Sigmoid colon (tissue), 7 donors: ENCODE data around the gene FGFR2. TPM values are rescaled to one million over a fixed set of nuclear protein-coding genes. Genes with fewer than 3 reads are reported as not detected.

Source experiments
- DNase-seq: peaks from one replicate; pipeline ENCODE4 v3.0.0-alpha.2; 2019
- H3K27ac ChIP-seq, 4 donors: fragments of 200-600 bp; sonication (generic); one replicate each; pipeline ENCODE4 v1.5.1; 2016 to 2019; ENCODE audit warnings: mild to moderate bottlenecking in 1 of 4
- H3K27me3 ChIP-seq, 3 donors: fragments of 200-600 bp; sonication (generic); one replicate each; pipeline ENCODE4 v1.5.1; 2019; ENCODE audit warnings: mild to moderate bottlenecking in 1 of 3
- H3K36me3 ChIP-seq, 4 donors: fragments of 200-600 bp; sonication (generic); one replicate each; pipeline ENCODE4 v1.5.1; 2016 to 2019
- H3K4me1 ChIP-seq, 4 donors: fragments of 200-600 bp; sonication (generic); one replicate each; pipeline ENCODE4 v1.5.1; 2017 to 2019
- H3K4me3 ChIP-seq, 4 donors: fragments of 200-600 bp; sonication (generic); one replicate each; pipeline ENCODE4 v1.5.1; 2017 to 2019; ENCODE audit warnings: mild to moderate bottlenecking in 2 of 4, moderate library complexity in 1 of 4
- H3K9me3 ChIP-seq, 4 donors: fragments of 200-600 bp in 3 of 4; sonication (generic) in 3 of 4; one replicate each; pipeline versions ENCODE4 v1.5.1 to v1.6.1; 2013 to 2019
- EP300 ChIP-seq, 4 donors: sonication (generic); formaldehyde crosslinking; IDR thresholded peaks; one replicate each; pipeline ENCODE4 v1.6.1; 2017; ENCODE audit warnings: antibody characterized with exemption in 4 of 4
- POLR2A ChIP-seq, 2 donors: fragments of 450-650 bp; IDR thresholded peaks; one replicate each; pipeline ENCODE4 v1.6.1; 2016; ENCODE audit warnings: antibody characterized with exemption in 2 of 2, mild to moderate bottlenecking in 2 of 2, moderate library complexity in 2 of 2
- POLR2AphosphoS5 ChIP-seq, 4 donors: sonication (generic); formaldehyde crosslinking; IDR thresholded peaks; one replicate each; pipeline ENCODE4 v1.6.1; 2017; ENCODE audit warnings: antibody characterized with exemption in 4 of 4
- WGBS, 2 donors: extraction: QIAGEN DNeasy Blood & Tissue Kit; methylation state at CpG; one replicate each; pipeline ENCODE4 v1.1.7; 2013; 5-methylcytosine and 5-hydroxymethylcytosine counted together
- intact Hi-C: fragments of 100-400 bp; cut with DNase I; formaldehyde crosslinking; loops from one replicate; pipeline ENCODE4 v1.15.1; 2023
- polyA plus RNA-seq, 3 donors: library from polyadenylated mRNA; stranded (reverse); fragments of 200-250 nt; gene quantifications; one replicate each; pipeline ENCODE4 v1.2.3, GENCODE V29; 2013
- total RNA-seq, 4 donors: library from RNA; depleted of rRNA; stranded (reverse); fragments of >200 nt; gene quantifications; one replicate each; pipeline ENCODE4 v1.1.0, GENCODE V29; 2016
- TF ChIP-seq, protein P1 (sequence below), 4 experiments: fragments of 450-650 bp in 3 of 4; fragments of 200-600 bp in 1 of 4; IDR thresholded peaks; one replicate each; pipeline ENCODE4 v1.5.1; 2016 to 2019; ENCODE audit warnings: antibody characterized with exemption in 4 of 4, mild to moderate bottlenecking in 3 of 4, moderate library complexity in 2 of 4
- donor health status: healthy with polysubstance abuse.
- donor health status: Bipolar disorder and iron deficiency.
- donor health status: healthy.

Gene FGFR2
- total and polyA plus RNA-seq, 7 donors, result 5.1 to 143 (median 71.5) TPM

DNA sequence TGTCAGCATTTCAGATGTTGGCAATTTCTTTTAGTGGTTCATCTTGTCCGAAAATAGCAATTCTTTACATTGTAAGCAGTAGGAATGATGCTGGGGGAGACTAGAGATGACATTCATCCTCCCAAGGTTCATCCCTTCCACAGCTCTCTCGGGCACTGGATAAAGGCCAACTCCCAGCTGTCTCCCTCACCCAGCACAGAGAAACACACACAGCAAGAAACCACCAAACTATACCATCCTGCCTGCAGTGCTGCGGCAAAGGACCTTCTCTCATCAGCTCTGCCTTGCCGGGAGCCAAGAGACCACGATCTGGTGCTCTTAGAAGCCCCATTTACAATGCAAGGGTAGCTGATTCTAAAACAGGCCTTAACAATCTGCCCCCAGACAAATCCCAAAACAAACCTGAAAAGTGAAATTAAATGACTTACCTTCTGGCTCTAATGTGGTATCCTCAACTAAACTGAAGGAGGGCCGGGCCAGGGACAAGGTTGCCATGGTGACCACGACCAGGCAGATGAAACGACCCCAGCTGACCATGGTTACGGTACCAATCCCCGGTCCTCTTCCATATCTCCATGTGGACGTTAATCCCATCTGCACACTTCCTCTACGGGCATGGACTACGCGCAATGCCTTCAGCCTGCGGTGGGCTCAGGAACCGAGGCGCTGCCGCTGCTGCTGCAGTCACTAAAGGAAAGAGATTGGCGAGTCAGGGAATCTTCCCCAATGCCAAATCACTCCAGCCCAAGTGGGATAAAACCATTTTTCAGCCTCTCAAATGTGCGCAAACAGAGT lies 4.8 kb downstream of the FGFR2 start:
- Histone ChIP-seq H3K9me3 (no peaks in the 10 kb centered on the region), H3K27me3 (no peaks in the 10 kb centered on the region), H3K4me3 (peak overlapping the region in 3 of 4 donors; percentile 19 to 80 (median 24)), H3K36me3 (no peaks in the 10 kb centered on the region), H3K27ac (peak overlapping the region; percentile 84 to 96 (median 89)), H3K4me1 (peaks cover 0 to 64% (median 43%) of the 10 kb centered on the region in 4 donors)
- TF ChIP-seq POLR2A (IDR thresholded peaks at IDR 0.05) (no peak), EP300 (IDR thresholded peaks at IDR 0.05) (no peak), POLR2AphosphoS5 (IDR thresholded peaks at IDR 0.05) (no peak)
- TF ChIP-seq, protein P1, sequence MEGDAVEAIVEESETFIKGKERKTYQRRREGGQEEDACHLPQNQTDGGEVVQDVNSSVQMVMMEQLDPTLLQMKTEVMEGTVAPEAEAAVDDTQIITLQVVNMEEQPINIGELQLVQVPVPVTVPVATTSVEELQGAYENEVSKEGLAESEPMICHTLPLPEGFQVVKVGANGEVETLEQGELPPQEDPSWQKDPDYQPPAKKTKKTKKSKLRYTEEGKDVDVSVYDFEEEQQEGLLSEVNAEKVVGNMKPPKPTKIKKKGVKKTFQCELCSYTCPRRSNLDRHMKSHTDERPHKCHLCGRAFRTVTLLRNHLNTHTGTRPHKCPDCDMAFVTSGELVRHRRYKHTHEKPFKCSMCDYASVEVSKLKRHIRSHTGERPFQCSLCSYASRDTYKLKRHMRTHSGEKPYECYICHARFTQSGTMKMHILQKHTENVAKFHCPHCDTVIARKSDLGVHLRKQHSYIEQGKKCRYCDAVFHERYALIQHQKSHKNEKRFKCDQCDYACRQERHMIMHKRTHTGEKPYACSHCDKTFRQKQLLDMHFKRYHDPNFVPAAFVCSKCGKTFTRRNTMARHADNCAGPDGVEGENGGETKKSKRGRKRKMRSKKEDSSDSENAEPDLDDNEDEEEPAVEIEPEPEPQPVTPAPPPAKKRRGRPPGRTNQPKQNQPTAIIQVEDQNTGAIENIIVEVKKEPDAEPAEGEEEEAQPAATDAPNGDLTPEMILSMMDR (IDR thresholded peaks at IDR 0.05), result no peak
- 88 to 91% methylated on average over 20 of the region's 20 CpGs for WGBS, 2 donors
- intact Hi-C loops, result loop anchor here (10.0 kb wide), 2 partner anchors 99 to 291 kb away; no protein-coding TSS in a partner anchor
- DNase-seq, result peak; percentile 65

DNA sequence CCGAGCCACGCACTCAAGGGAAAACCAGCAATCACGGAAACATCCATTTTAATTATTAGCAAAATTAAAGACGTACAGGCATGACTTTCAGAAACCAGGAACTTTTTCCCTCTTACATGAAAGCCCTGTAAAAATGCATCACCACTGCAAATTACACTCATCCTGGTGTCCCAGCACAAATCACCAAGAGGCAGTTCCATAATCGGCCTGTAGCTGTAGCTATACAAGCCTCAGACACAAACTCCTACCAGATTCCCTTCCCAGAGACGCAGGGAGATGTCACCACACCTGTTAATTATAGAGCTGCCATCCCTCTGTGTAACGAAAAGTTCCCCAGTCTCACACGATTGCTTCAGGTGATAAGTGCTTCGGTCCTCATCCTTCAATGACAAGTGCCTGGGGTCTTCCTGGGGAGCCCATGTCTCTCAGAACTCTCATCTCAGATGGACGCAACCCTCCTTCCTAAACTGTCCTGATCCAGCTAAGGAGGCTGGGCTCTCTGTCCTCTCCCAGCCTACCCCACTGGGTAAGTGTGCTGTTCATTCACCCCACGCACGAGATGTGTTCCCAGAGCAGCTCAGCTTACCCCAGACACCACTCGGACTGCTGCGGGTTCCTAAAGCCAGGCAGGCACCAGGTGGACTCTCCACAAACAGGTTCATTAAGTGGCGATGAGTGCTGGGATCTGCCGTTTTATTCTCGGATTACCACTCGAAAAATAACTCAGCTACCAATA lies 5.9 kb downstream of the FGFR2 start:
- peak; percentile 42 for DNase-seq

DNA sequence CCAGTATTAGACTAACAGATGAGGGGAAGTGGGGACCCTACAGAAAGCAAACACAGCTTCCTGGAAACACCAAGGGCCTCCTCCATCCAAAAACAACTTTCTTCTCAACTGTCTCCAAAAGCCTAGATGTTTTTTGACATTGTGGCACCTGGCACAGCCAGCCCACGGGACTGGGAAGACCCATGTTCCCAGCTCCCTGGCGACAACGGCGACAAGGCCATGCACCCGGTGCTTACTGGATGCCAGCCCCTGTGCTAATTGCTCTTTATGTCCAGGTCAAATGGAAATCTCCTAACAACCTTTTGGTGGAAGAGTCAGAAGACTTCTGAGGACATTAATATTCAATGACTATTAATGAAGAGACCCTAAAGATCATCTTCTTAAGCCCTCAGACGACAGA lies 7.1 kb downstream of the FGFR2 start:
- peak; percentile 40 for DNase-seq
- H3K27me3 ChIP-seq, result no peaks in the 10 kb centered on the region
- H3K9me3 ChIP-seq, result no peaks in the 10 kb centered on the region
- H3K36me3 ChIP-seq, result no peaks in the 10 kb centered on the region
- intact Hi-C loops, result loop anchor here (10.0 kb wide), 2 partner anchors 96 to 294 kb away; no protein-coding TSS in a partner anchor
- no peak overlapping the region for H3K4me3 ChIP-seq
- H3K27ac ChIP-seq, result peak overlapping the region in 2 of 4 donors; percentile 87 to 91
- 89% methylated on average over 6 of the region's 6 CpGs for WGBS, 2 donors
- H3K4me1 ChIP-seq, result peaks cover 0 to 70% (median 44%) of the 10 kb centered on the region in 4 donors
- TF ChIP-seq POLR2A (IDR thresholded peaks at IDR 0.05) (no peak), EP300 (IDR thresholded peaks at IDR 0.05) (no peak), POLR2AphosphoS5 (IDR thresholded peaks at IDR 0.05) (no peak)
- TF ChIP-seq, protein P1 (IDR thresholded peaks at IDR 0.05), result no peak

More for the DNA sequence above, 5.9 kb downstream of the FGFR2 start:
- no peaks in the 10 kb centered on the region for H3K36me3 ChIP-seq
- 89 to 90% methylated on average over 18 of the region's 18 CpGs for WGBS, 2 donors
- H3K27ac ChIP-seq, result peak overlapping the region; percentile 84 to 96 (median 89)
- H3K27me3 ChIP-seq, result no peaks in the 10 kb centered on the region
- no peak for TF ChIP-seq POLR2AphosphoS5 (IDR thresholded peaks at IDR 0.05)
- TF ChIP-seq, protein P1 (IDR thresholded peaks at IDR 0.05), result peak in 3 of 4 experiments; percentile 4 to 37 (median 35)
- intact Hi-C loops, result loop anchor here (10.0 kb wide), 2 partner anchors 98 to 292 kb away; no protein-coding TSS in a partner anchor
- H3K4me1 ChIP-seq, result peaks cover 0 to 66% (median 39%) of the 10 kb centered on the region in 4 donors
- H3K4me3 ChIP-seq, result peak overlapping the region in 3 of 4 donors; percentile 19 to 80 (median 24)
- H3K9me3 ChIP-seq, result no peaks in the 10 kb centered on the region

DNA sequence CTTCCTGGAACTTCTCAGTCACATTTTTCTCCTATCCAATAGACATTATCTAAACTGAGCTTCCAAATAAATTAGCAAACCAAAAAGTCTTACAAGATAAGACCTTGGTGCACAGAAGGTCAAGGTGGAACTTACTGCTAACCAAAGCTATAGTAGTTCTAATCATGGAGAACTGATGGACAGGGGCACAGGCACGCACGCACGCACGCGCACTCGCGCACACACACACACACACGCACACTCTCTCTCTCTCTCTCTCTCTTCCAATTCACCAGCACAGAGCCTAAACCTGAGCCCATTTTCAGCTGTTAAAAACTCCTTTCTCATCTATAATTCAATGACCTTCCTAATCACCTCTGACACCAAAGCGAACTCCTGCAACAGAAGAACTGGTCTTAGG lies 7.5 kb downstream of the FGFR2 start:
- TF ChIP-seq POLR2AphosphoS5 (IDR thresholded peaks at IDR 0.05) (no peak), POLR2A (IDR thresholded peaks at IDR 0.05) (no peak), EP300 (IDR thresholded peaks at IDR 0.05) (no peak)
- TF ChIP-seq, protein P1 (IDR thresholded peaks at IDR 0.05), result no peak
- Histone ChIP-seq H3K27me3 (no peaks in the 10 kb centered on the region), H3K9me3 (no peaks in the 10 kb centered on the region), H3K27ac (peak overlapping the region in 1 of 4 donors; percentile 87), H3K36me3 (no peaks in the 10 kb centered on the region), H3K4me1 (peaks cover 0 to 75% (median 45%) of the 10 kb centered on the region in 4 donors), H3K4me3 (no peak overlapping the region)
- WGBS, 2 donors, result 89 to 90% methylated on average over 9 of the region's 9 CpGs
- intact Hi-C loops, result loop anchor here (10.0 kb wide), 2 partner anchors 96 to 294 kb away; no protein-coding TSS in a partner anchor
- peak; percentile 21 for DNase-seq
